ENCODE measurements around the gene MAL. TPM values are rescaled to one million over a fixed set of nuclear protein-coding genes. Genes with fewer than 3 reads are reported as not detected.

MAL gene
- total RNA-seq, 1 experiment from 2014 or later: not detected

GRCh38 chr2:95008306-95008705 is 17.2 kb upstream of the MAL start:
- no peak for DNase-seq (ENCODE audit: unreplicated experiment)
- peaks cover 23% of the 10 kb centered on the region for H3K27me3 Mint-ChIP-seq (ENCODE audit: insufficient read depth, unreplicated experiment)

GRCh38 chr2:95008996-95009395 is 16.5 kb upstream of the MAL start:
- ChIA-PET CTCF (interaction anchor here (1.3 kb wide), 1 partner anchor 22 kb away, joined by 6 read pairs; no protein-coding TSS in a partner anchor), POLR2A (no interaction called here)
- Mint-ChIP-seq H3K36me3 (ENCODE audit: insufficient read depth, unreplicated experiment) (no peaks in the 10 kb centered on the region), H3K4me3 (ENCODE audit: unreplicated experiment) (no peak overlapping the region), H3K4me1 (ENCODE audit: insufficient read depth, unreplicated experiment) (peaks cover 4% of the 10 kb centered on the region), H3K9me3 (ENCODE audit: unreplicated experiment) (no peaks in the 10 kb centered on the region), H3K27ac (ENCODE audit: low read depth, unreplicated experiment) (no peak overlapping the region), H3K27me3 (ENCODE audit: insufficient read depth, unreplicated experiment) (peaks cover 22% of the 10 kb centered on the region)
- intact Hi-C loops (cut with micrococcal nuclease): no loop called here
- BruUV-seq (replicated peaks): no TSS peak
- no peak for DNase-seq (ENCODE audit: unreplicated experiment)
- no peak for TF ChIP-seq CTCF (IDR thresholded peaks at IDR 0.05; ENCODE audit: unreplicated experiment)

More at GRCh38 chr2:95008306-95008705, 17.2 kb upstream of the MAL start:
- H3K4me1 Mint-ChIP-seq (ENCODE audit: insufficient read depth, unreplicated experiment): peaks cover 4% of the 10 kb centered on the region
- H3K27ac Mint-ChIP-seq (ENCODE audit: low read depth, unreplicated experiment): no peak overlapping the region
- intact Hi-C loops (cut with micrococcal nuclease): no loop called here
- ChIA-PET CTCF (interaction anchor here (0.7 to 1.3 kb wide), 2 partner anchors 22 to 156 kb away, joined by 3 to 6 read pairs; no protein-coding TSS in a partner anchor), POLR2A (no interaction called here)
- H3K4me3 Mint-ChIP-seq (ENCODE audit: unreplicated experiment): no peak overlapping the region
- BruUV-seq (replicated peaks): no TSS peak
- H3K9me3 Mint-ChIP-seq (ENCODE audit: unreplicated experiment): no peaks in the 10 kb centered on the region
- no peaks in the 10 kb centered on the region for H3K36me3 Mint-ChIP-seq (ENCODE audit: insufficient read depth, unreplicated experiment)
- no peak for TF ChIP-seq CTCF (IDR thresholded peaks at IDR 0.05; ENCODE audit: unreplicated experiment)

GRCh38 chr2:95009412-95009811 is 16.1 kb upstream of the MAL start:
- CTCF ChIA-PET: interaction anchor here (0.6 to 3.7 kb wide), 4 partner anchors 13 to 107 kb away, joined by 3 to 19 read pairs (median 6); no protein-coding TSS in a partner anchor
- DNase-seq (ENCODE audit: unreplicated experiment): no peak
- POLR2A ChIA-PET: no interaction called here
- no peak for TF ChIP-seq CTCF (IDR thresholded peaks at IDR 0.05; ENCODE audit: unreplicated experiment)
- Mint-ChIP-seq H3K27ac (ENCODE audit: low read depth, unreplicated experiment) (no peak overlapping the region), H3K36me3 (ENCODE audit: insufficient read depth, unreplicated experiment) (no peaks in the 10 kb centered on the region), H3K4me1 (ENCODE audit: insufficient read depth, unreplicated experiment) (peaks cover 3% of the 10 kb centered on the region), H3K27me3 (ENCODE audit: insufficient read depth, unreplicated experiment) (peaks cover 18% of the 10 kb centered on the region), H3K9me3 (ENCODE audit: unreplicated experiment) (no peaks in the 10 kb centered on the region), H3K4me3 (ENCODE audit: unreplicated experiment) (no peak overlapping the region)
- BruUV-seq (replicated peaks): no TSS peak
- intact Hi-C loops (cut with micrococcal nuclease): no loop called here

GRCh38 chr2:95010126-95010525 is 15.4 kb upstream of the MAL start:
- intact Hi-C loops (cut with micrococcal nuclease): no loop called here
- POLR2A ChIA-PET: no interaction called here
- Mint-ChIP-seq H3K36me3 (ENCODE audit: insufficient read depth, unreplicated experiment) (no peaks in the 10 kb centered on the region), H3K27ac (ENCODE audit: low read depth, unreplicated experiment) (no peak overlapping the region), H3K27me3 (ENCODE audit: insufficient read depth, unreplicated experiment) (peaks cover 11% of the 10 kb centered on the region), H3K4me3 (ENCODE audit: unreplicated experiment) (no peak overlapping the region), H3K9me3 (ENCODE audit: unreplicated experiment) (no peaks in the 10 kb centered on the region), H3K4me1 (ENCODE audit: insufficient read depth, unreplicated experiment) (no peaks in the 10 kb centered on the region)
- TF ChIP-seq CTCF (IDR thresholded peaks at IDR 0.05; ENCODE audit: unreplicated experiment): no peak
- CTCF ChIA-PET: interaction anchor here (0.6 to 3.7 kb wide), 4 partner anchors 13 to 106 kb away, joined by 3 to 19 read pairs (median 6); no protein-coding TSS in a partner anchor
- DNase-seq (ENCODE audit: unreplicated experiment): no peak
- no TSS peak for BruUV-seq (replicated peaks)

Data from MCF 10A (cell line).